Activated CD8-positive, alpha-beta memory T cell treated with anti-CD3 and anti-CD28 coated beads, Interleukin-2, amount 50 U/mL, for 24 hours (primary cell): Measurements from ENCODE around the gene TMEM255B.
"Not testable (repeated sequence)": the region's sequence is repeated elsewhere in the genome, so short reads cannot be mapped to it uniquely, and the experiment has no call there.

Experiments
- DNase-seq: peaks from one replicate; pipeline ENCODE4 v3.0.0-alpha.2; 2020; ENCODE audit errors: extremely low read depth

Gene TMEM255B

GRCh38 chr13:113758651-113759524 lies at the start of gene TMEM255B:
TSS of gene TMEM255B (plus strand) at chr13:113759226. CDS start at chr13:113759270, 44 bp downstream.
- peak; percentile 41 for DNase-seq

- no peak for DNase-seq
Measured at GRCh38 chr13:113722921-113723320, 36.1 kb upstream of the TMEM255B start.

- DNase-seq, result no peak
Measured at GRCh38 chr13:113723410-113724015, 35.5 kb upstream of the TMEM255B start.

- no peak for DNase-seq
Measured at GRCh38 chr13:113724016-113724758, 34.8 kb upstream of the TMEM255B start.

GRCh38 chr13:113724780-113725315 lies 34.2 kb upstream of the TMEM255B start:
- peak; percentile 71 for DNase-seq

- not testable (repeated sequence) for DNase-seq
Measured at GRCh38 chr13:113725329-113726105, 33.5 kb upstream of the TMEM255B start.

GRCh38 chr13:113726106-113726821 lies 32.8 kb upstream of the TMEM255B start:
- DNase-seq, result not testable (repeated sequence)

GRCh38 chr13:113726961-113727411 lies 32.0 kb upstream of the TMEM255B start:
- DNase-seq, result no peak

- DNase-seq, result no peak
Measured at GRCh38 chr13:113728571-113729054, 30.4 kb upstream of the TMEM255B start.

GRCh38 chr13:113729187-113730019 lies 29.6 kb upstream of the TMEM255B start:
- DNase-seq, result no peak

- DNase-seq, result no peak
Measured at GRCh38 chr13:113730258-113730691, 28.8 kb upstream of the TMEM255B start.

- no peak for DNase-seq
Measured at GRCh38 chr13:113730831-113731191, 28.2 kb upstream of the TMEM255B start.

GRCh38 chr13:113731192-113732175 lies 27.5 kb upstream of the TMEM255B start:
- DNase-seq, result no peak

- no peak for DNase-seq
Measured at GRCh38 chr13:113732176-113732960, 26.7 kb upstream of the TMEM255B start.

GRCh38 chr13:113732961-113733950 lies 25.8 kb upstream of the TMEM255B start:
- no peak for DNase-seq
